HG03025 (cell line): Measurements from ENCODE around the gene PLK1.
"Not testable (repeated sequence)": the region's sequence is repeated elsewhere in the genome, so short reads cannot be mapped to it uniquely, and the experiment has no call there.

Experiments
- ATAC-seq: cut with Tn5 transposase; IDR thresholded peaks from one replicate; pipeline ENCODE4 v1.9.1; 2021; ENCODE audit warnings: mild to moderate bottlenecking, moderate library complexity; ENCODE audit not compliant: unreplicated experiment, low FRiP score

The PLK1 gene

DNA sequence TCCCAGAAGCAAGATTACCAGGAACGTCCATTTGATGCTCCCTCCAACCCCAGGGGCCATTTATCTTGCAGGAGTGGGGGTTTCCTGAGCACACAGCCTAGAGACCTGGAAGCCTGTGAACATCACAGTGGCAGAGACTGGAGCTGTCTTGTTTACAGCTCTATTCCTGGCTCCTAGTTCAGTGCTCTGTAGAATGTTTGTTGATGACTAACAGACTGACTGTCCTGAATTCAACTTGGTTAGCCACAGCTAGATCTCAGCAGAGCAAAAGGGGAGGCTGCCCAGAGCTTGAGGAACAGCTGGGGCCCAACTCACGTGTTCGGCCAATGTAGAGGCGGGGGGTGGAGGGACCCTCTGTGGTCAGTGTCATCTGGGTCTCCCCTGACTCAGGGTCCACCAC, 27.8 kb downstream of the PLK1 start:
- no peak for ATAC-seq

GRCh38 chr16:23709536-23709935, 30.8 kb downstream of the PLK1 start:
- no peak for ATAC-seq

- ATAC-seq = no peak
Measured at GRCh38 chr16:23710008-23710407, 31.3 kb downstream of the PLK1 start.

- no peak for ATAC-seq
Measured at GRCh38 chr16:23710504-23710903, 31.8 kb downstream of the PLK1 start.

- ATAC-seq = no peak
Measured at GRCh38 chr16:23711785-23712184, 33.1 kb downstream of the PLK1 start.

DNA sequence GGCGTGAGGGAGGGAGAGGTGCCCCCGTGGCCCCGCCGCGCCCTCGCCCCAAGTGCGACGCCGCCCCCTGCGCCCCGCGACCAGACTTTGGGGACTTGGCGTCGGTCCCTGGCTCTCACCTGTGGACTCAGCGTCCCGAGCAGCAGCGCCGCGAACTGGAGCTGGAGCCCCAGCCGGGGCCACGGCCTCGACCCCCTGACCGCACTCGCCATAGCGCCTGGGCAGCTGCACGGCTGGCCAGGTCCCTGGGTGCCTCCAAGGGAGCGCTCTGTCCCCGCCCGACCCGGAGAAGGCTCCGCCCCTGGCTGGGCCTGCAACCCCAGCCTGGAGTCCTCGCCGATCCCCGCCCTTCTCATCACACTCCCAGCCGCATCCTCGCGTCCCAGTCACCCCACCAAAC, 34.3 kb downstream of the PLK1 start, which contains the start of gene ERN2:
TSS of gene ERN2 (minus strand) at position 247 of the 400 bp plus-strand sequence. CDS start at position 212, 35 bp downstream.
- no peak for ATAC-seq

GRCh38 chr16:23716484-23716883, 37.8 kb downstream of the PLK1 start:
- ATAC-seq = no peak

DNA sequence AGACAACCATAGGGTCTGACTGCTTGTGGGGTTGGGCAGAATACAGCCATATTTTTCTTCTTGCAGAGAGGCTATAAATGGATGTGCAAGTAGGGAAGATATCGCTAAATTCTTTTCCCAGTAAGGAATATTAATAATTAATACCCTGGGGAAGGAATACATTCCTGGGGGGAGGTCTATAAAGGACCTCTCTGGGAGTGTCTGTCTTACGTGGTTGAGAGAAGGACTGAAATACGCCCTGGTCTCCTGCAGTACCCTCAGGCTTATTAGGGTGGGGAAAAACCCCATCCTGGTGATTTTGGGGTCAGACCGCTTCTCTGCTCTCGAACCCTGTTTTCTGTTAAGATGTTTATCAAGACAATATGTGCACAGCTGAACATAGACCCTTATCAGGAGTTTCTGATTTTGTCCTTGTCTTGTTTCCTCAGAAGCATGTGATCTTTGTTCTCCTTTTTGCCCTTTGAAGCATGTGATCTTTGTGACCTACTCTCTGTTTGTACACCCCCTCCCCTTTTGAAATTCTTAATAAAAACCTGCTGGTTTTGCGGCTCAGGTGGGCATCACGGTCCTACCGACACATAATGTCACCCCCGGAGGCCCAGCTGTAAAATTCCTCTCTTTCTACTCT, 44.0 kb downstream of the PLK1 start:
- not testable (repeated sequence) for ATAC-seq

- ATAC-seq = no peak
Measured at GRCh38 chr16:23724096-23724784, 45.6 kb downstream of the PLK1 start.

DNA sequence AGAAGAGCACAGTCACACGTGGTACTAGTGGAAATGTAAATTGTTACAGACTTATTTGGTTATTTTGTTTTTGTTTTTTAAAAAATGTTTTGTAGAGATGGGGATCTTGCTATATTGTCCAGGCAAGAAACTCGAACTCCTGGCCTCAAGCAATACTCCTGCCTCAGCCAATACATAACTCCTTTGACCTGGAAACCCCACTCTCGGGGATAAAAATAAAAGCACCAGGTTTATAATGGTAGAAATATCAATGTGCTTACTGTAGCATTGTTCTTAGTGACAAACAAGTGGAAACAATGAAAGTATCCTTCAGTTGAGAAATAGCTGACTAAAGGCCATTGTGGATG, 46.1 kb downstream of the PLK1 start:
- no peak for ATAC-seq

DNA sequence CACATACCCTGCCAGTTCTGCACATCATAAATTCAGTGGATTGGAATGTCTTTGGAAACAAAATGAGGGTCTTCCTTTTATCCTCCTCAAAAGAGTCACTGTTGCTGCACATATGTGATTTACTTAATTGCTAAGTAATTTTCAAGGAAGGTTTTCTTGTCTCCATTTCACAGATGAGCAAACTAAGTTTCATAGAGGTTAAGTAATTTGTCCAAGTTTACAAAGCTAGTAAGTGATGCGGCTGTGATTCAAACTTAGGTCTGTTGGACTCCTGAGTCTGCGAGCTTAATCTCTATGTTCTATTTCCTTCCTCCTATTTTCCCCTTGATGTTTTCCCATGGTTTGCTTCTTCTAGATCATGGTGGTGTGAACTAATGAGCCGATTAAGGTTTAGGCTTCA, 48.0 kb downstream of the PLK1 start:
- ATAC-seq = no peak

- no peak for ATAC-seq
Measured at GRCh38 chr16:23728112-23728477, 49.4 kb downstream of the PLK1 start.

DNA sequence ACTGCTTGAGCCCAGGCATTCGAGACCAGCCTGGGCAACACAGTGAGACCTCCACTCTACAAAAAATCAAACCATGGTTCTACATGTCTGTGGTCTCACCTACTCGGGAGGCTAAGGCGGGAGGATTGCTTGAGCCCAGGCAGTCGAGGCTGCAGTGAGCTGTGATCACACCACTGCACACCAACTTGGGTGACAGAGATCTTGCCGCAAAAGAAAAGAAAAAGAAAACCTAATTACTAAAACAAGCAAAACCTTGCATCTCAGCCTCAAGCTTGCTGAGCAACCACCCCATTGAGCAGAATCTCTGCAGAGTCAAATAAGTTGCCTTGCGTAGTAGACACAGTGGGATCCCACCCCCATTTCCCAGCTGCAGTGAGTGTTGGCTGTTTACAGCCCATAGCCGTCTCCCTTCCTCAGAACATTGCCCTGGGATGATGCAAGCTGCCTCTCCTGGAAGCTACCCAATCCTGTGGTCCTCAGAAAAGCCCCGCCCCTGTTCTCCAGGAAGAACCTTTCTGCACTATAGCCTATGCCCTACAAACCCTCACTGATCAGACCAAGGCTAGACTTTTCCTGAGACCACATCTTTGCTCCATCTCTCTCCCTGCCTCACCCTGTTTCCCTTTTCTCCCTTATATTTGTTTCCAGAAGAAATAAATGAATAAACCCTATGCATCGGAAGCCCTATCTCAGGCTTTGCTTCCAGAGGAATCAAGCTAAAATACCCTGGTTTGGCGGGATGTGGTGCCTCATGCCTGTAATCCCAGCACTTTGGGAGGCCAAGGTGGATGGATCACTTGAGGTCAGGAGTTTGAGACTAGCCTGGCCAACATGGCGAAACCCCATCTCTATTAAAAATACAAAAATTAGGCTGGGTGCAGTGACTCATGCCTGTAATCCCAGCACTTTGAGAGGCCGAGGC, 51.1 kb downstream of the PLK1 start:
- no peak for ATAC-seq

DNA sequence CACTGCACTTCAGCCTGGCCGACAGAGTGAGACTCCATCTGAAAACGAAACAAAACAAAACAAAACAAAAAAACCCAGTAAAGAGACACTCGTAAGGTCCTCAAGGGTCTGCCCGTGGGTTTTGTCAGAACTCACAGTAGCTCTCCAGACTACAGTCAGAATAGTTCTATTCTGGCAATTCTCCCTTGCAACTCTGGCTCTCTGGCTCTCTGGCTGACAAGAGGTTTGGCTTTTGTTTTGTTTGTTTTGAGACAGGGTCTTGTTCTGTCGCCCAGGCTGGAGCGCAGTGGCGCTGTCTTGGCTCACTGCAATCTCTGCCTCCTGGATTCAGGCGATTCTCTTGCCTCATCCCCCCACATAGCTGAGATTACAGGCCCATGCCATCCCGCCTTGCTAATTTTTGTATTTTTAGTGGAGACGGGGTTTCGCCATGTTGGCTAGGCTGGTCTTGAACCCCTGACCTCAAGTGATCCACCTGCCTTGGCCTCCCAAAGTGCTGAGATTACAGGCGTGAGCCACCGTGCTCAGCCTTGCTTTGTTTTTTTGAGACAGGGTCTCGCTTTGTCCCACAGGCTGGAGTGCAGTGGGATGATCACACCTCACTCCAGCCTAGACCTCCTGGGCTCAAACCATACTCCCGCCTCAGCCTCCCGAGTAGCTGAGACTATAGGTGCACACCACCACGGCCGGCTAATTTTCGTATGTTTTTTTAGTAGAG, 55.6 kb downstream of the PLK1 start:
- no peak for ATAC-seq

GRCh38 chr16:23737423-23738028, 58.8 kb downstream of the PLK1 start:
- not testable (repeated sequence) for ATAC-seq

GRCh38 chr16:23739516-23739915, 60.8 kb downstream of the PLK1 start:
- no peak for ATAC-seq
